ENCODE results near the gene ZMAT3.

The ZMAT3 gene

GRCh38 chr3:179021119-179021903 is 50.3 kb downstream of the ZMAT3 start:
- no peak for DNase-seq (ENCODE audit: low read depth)

GRCh38 chr3:179020112-179020511 is 51.5 kb downstream of the ZMAT3 start:
- no peak for DNase-seq (ENCODE audit: low read depth)

GRCh38 chr3:179018808-179019207 is 52.8 kb downstream of the ZMAT3 start:
- DNase-seq (ENCODE audit: low read depth) = no peak

GRCh38 chr3:179016979-179017670 is 54.5 kb downstream of the ZMAT3 start:
- DNase-seq (ENCODE audit: low read depth) = no peak

GRCh38 chr3:179015551-179016020 is 56.0 kb downstream of the ZMAT3 start:
- DNase-seq (ENCODE audit: low read depth) = peak; percentile 59

- no peak for DNase-seq (ENCODE audit: low read depth)
These were observed 65.9 kb downstream of the ZMAT3 start for GRCh38 chr3:179005706-179006105.

- DNase-seq (ENCODE audit: low read depth) = no peak
These were observed 66.4 kb downstream of the ZMAT3 start for GRCh38 chr3:179005213-179005612.

GRCh38 chr3:179000659-179001058 is 71.0 kb downstream of the ZMAT3 start:
- DNase-seq (ENCODE audit: low read depth) = no peak

- no peak for DNase-seq (ENCODE audit: low read depth)
These were observed 71.5 kb downstream of the ZMAT3 start for GRCh38 chr3:179000144-179000543.

- DNase-seq (ENCODE audit: low read depth) = no peak
These were observed 75.2 kb downstream of the ZMAT3 start for GRCh38 chr3:178996399-178996798.

GRCh38 chr3:178990293-178990692 is 81.3 kb downstream of the ZMAT3 start:
- DNase-seq (ENCODE audit: low read depth) = no peak

GRCh38 chr3:178989821-178990220 is 81.8 kb downstream of the ZMAT3 start:
- no peak for DNase-seq (ENCODE audit: low read depth)

GRCh38 chr3:178987745-178988144 is 83.9 kb downstream of the ZMAT3 start:
- DNase-seq (ENCODE audit: low read depth) = no peak

- no peak for DNase-seq (ENCODE audit: low read depth)
These were observed 85.2 kb downstream of the ZMAT3 start for GRCh38 chr3:178986456-178986855.

GRCh38 chr3:178982137-178982536 is 89.5 kb downstream of the ZMAT3 start:
- DNase-seq (ENCODE audit: low read depth) = no peak

GRCh38 chr3:178975320-178975719 is 96.3 kb downstream of the ZMAT3 start:
- no peak for DNase-seq (ENCODE audit: low read depth)

- DNase-seq (ENCODE audit: low read depth) = no peak
These were observed 100.0 kb downstream of the ZMAT3 start for GRCh38 chr3:178971614-178972013.

GRCh38 chr3:178969004-178969700 is 102.5 kb downstream of the ZMAT3 start:
- no peak for DNase-seq (ENCODE audit: low read depth)

Data from non-pigmented ciliary epithelial cell (primary cell).